Ascending aorta (tissue), 2 donors: Measurements from ENCODE around the gene LDLRAD4. TPM values are rescaled to one million over a fixed set of nuclear protein-coding genes. Genes with fewer than 3 reads are reported as not detected.

ENCODE experiments used
- DNase-seq, 2 donors: peaks; one replicate each; pipeline ENCODE4 v3.0.0-alpha.2; 2019; ENCODE audit warnings: low spot score in 2 of 2
- H3K27ac ChIP-seq, 2 donors: fragments of 200-600 bp; sonication (generic); one replicate each; pipeline ENCODE4 v1.5.1; 2016 to 2017; ENCODE audit warnings: mild to moderate bottlenecking in 1 of 2
- H3K27me3 ChIP-seq: fragments of 200-600 bp; sonication (generic); one replicate; pipeline ENCODE4 v1.5.1; 2017
- H3K36me3 ChIP-seq, 2 donors: fragments of 200-600 bp; sonication (generic); one replicate each; pipeline ENCODE4 v1.5.1; 2016
- H3K4me1 ChIP-seq, 2 donors: fragments of 200-600 bp; sonication (generic); one replicate each; pipeline ENCODE4 v1.5.1; 2016 to 2017; ENCODE audit warnings: mild to moderate bottlenecking in 1 of 2
- H3K4me3 ChIP-seq, 2 donors: fragments of 200-600 bp; sonication (generic); one replicate each; pipeline ENCODE4 v1.5.1; 2016 to 2017; ENCODE audit warnings: mild to moderate bottlenecking in 1 of 2
- H3K9me3 ChIP-seq, 2 donors: fragments of 200-600 bp; sonication (generic); one replicate each; pipeline ENCODE4 v1.5.1; 2016
- CTCF ChIP-seq, 3 experiments: fragments of 200-600 bp in 2 of 3; fragments of 450-650 bp in 1 of 3; sonication (generic) in 2 of 3; IDR thresholded peaks; one replicate each; pipeline ENCODE4 v1.5.1; 2016 to 2019; ENCODE audit warnings: antibody characterized with exemption in 3 of 3, mild to moderate bottlenecking in 1 of 3, moderate library complexity in 1 of 3
- intact Hi-C: fragments of 100-400 bp; cut with DNase I; formaldehyde crosslinking; loops from one replicate; pipeline ENCODE4 v1.15.1; 2023
- total RNA-seq: library from RNA; depleted of rRNA; stranded (reverse); fragments of >200 nt; gene quantifications from one replicate; pipeline ENCODE4 v1.1.0, GENCODE V29; 2016

Gene LDLRAD4
- total RNA-seq, 1 donor from 2014 or later: 21.0 TPM

GRCh38 chr18:13217971-13218367 lies 591 bp upstream of the LDLRAD4 start:
- Histone ChIP-seq H3K4me3 (peak overlapping the region; percentile 68 to 91), H3K9me3 (no peaks in the 10 kb centered on the region), H3K27ac (peak overlapping the region; percentile 89 to 92), H3K4me1 (peaks cover 13 to 27% of the 10 kb centered on the region in 2 donors), H3K36me3 (no peaks in the 10 kb centered on the region), H3K27me3 (no peaks in the 10 kb centered on the region)
- intact Hi-C loops: loop anchor here (1.0 to 5.0 kb wide), 7 partner anchors 43 to 584 kb away; no protein-coding TSS in a partner anchor
- TF ChIP-seq CTCF (IDR thresholded peaks at IDR 0.05): no peak
- DNase-seq: no peak

DNA sequence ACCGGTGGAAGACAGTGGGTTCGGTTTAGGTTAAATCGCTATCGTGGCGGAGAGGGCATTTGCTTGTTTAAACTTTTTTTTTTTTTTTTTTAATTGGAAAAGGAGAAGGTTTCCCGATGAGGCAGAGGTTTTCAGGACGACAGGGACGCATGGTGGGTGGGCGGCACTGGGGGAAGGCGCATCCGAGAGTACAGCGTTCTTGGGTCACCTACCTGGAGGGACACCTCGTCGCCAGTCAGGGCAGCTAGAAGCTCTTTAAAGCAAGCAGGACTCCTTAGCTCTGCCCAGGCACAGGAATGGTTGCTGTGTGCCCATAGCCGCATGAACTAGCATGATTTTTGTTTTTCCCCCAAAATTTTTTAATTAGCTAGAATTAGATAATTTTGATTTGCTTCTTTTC lies 437 bp downstream of the LDLRAD4 start:
- DNase-seq: no peak
- Histone ChIP-seq H3K9me3 (no peaks in the 10 kb centered on the region), H3K4me3 (peak overlapping the region; percentile 68 to 91), H3K36me3 (no peaks in the 10 kb centered on the region), H3K27me3 (no peaks in the 10 kb centered on the region), H3K27ac (peak overlapping the region; percentile 89 to 92), H3K4me1 (peaks cover 13 to 34% of the 10 kb centered on the region in 2 donors)
- intact Hi-C loops: loop anchor here (1.0 to 5.0 kb wide), 4 partner anchors 102 to 583 kb away; no protein-coding TSS in a partner anchor
- TF ChIP-seq CTCF (IDR thresholded peaks at IDR 0.05): no peak

GRCh38 chr18:13219593-13220159 lies 1.1 kb downstream of the LDLRAD4 start:
- DNase-seq: no peak
- intact Hi-C loops: loop anchor here (2.0 to 5.0 kb wide), 3 partner anchors 101 to 583 kb away; no protein-coding TSS in a partner anchor
- H3K4me3 ChIP-seq: peak overlapping the region; percentile 68 to 91
- peak overlapping the region; percentile 89 to 92 for H3K27ac ChIP-seq
- peaks cover 13 to 34% of the 10 kb centered on the region in 2 donors for H3K4me1 ChIP-seq
- no peaks in the 10 kb centered on the region for H3K36me3 ChIP-seq
- no peaks in the 10 kb centered on the region for H3K27me3 ChIP-seq
- TF ChIP-seq CTCF (IDR thresholded peaks at IDR 0.05): no peak
- no peaks in the 10 kb centered on the region for H3K9me3 ChIP-seq

- intact Hi-C loops: no loop called here
- no peak for DNase-seq
- peak overlapping the region; percentile 68 to 91 for H3K4me3 ChIP-seq
Observed at GRCh38 chr18:13220361-13220991, 1.9 kb downstream of the LDLRAD4 start.

More at GRCh38 chr18:13220361-13220991, 1.9 kb downstream of the LDLRAD4 start:
- Histone ChIP-seq H3K36me3 (no peaks in the 10 kb centered on the region), H3K27me3 (no peaks in the 10 kb centered on the region), H3K4me1 (peaks cover 13 to 34% of the 10 kb centered on the region in 2 donors), H3K9me3 (no peaks in the 10 kb centered on the region), H3K27ac (peak overlapping the region; percentile 65 to 92)
- no peak for TF ChIP-seq CTCF (IDR thresholded peaks at IDR 0.05)
